HepG2 (cell line): ENCODE results near the gene ZNF765. TPM values are rescaled to one million over a fixed set of nuclear protein-coding genes. Genes with fewer than 3 reads are reported as not detected.
"Not testable (repeated sequence)": the region's sequence is repeated elsewhere in the genome, so short reads cannot be mapped to it uniquely, and the experiment has no call there.

Experiments used
- ATAC-seq: fragments of 200-7000 bp; cut with Tn5 transposase; 3 replicates; pipeline ENCODE4 v1.9.1; 2020; ENCODE audit warnings: mild to moderate bottlenecking, moderate library complexity
- BruUV-seq: library from RNA; stranded (reverse); fragments of 400-500 nt; replicated peaks from 2 replicates; lab custom pipeline; 2021; lab: Mats Ljungman, UMichigan
- CTCF ChIA-PET: fragments of 300-600 bp; formaldehyde crosslinking; extraction: SDS; loops from one replicate; lab custom pipeline; 2021; ENCODE audit warnings: low total read pairs, inconsistent platforms, low intra/inter-chr PET ratio; lab: Yijun Ruan, JAX
- POLR2A ChIA-PET: fragments of 350-600 bp; sonication (Branson Sonifier 250); formaldehyde crosslinking; loops from one replicate; lab custom pipeline; 2020; ENCODE audit warnings: antibody characterized with exemption, inconsistent platforms; lab: Yijun Ruan, JAX
- DNase-seq: peaks from one replicate; pipeline ENCODE4 v3.0.0-alpha.2; 2015; ENCODE audit warnings: low spot score
- FAIRE-seq: peaks from 3 replicates; lab custom pipeline; 2011; peaks lifted over from hg19 to GRCh38; lab: Jason Lieb, UNC
- H2AFZ ChIP-seq: one replicate; pipeline ENCODE4 v1.6.1; 2011; ENCODE audit warnings: low read length, inconsistent platforms
- H3K27ac ChIP-seq: fragments of 300-600 bp; 3 replicates; pipeline ENCODE4 v1.8.0; 2011; ENCODE audit warnings: mixed run types, mild to moderate bottlenecking, mixed read lengths, low read length, inconsistent platforms; ENCODE audit not compliant: insufficient read depth; ENCODE audit errors: extremely low read length
- H3K27me3 ChIP-seq, 2 experiments: fragments of 200-600 bp in 1 of 2; 2 replicates in 1 of 2; 3 replicates in 1 of 2; pipeline versions ENCODE4 v1.6.0 to v1.8.0; 2011; ENCODE audit warnings: low read length in 2 of 2, mild to moderate bottlenecking in 2 of 2, moderate library complexity in 2 of 2, inconsistent platforms in 1 of 2; ENCODE audit not compliant: insufficient read depth in 2 of 2, control insufficient read depth in 1 of 2
- H3K36me3 ChIP-seq, 2 experiments: fragments of 200-600 bp in 1 of 2; replicated peaks in 1 of 2; 2 replicates in 1 of 2; 3 replicates in 1 of 2; pipeline versions ENCODE4 v1.5.1 to v1.8.0; 2011; ENCODE audit warnings: low read length in 2 of 2, inconsistent platforms in 1 of 2; ENCODE audit not compliant: insufficient read depth in 2 of 2, control insufficient read depth in 1 of 2
- H3K4me1 ChIP-seq: 2 replicates; pipeline ENCODE4 v1.5.1; 2012; ENCODE audit warnings: low read length, inconsistent platforms; ENCODE audit not compliant: insufficient read depth
- H3K4me2 ChIP-seq: 2 replicates; pipeline ENCODE4 v1.6.0; 2011; ENCODE audit warnings: low read depth, low read length, inconsistent platforms
- H3K4me3 ChIP-seq, 3 experiments: fragments of 200-600 bp in 1 of 3; sonication (generic), shearing (Covaris generic) in 1 of 3; replicated peaks in 1 of 3; 2 replicates each; pipeline ENCODE4 v1.5.1; 2011 to 2016; ENCODE audit warnings: low read length in 3 of 3, inconsistent platforms in 2 of 3, low read depth in 2 of 3, mild to moderate bottlenecking in 2 of 3, control low read depth in 1 of 3, mixed read lengths in 1 of 3; ENCODE audit not compliant: insufficient read depth in 1 of 3
- H3K79me2 ChIP-seq: one replicate; pipeline ENCODE4 v1.6.1; 2011; ENCODE audit warnings: low read length, inconsistent platforms; ENCODE audit not compliant: insufficient read depth
- H3K9ac ChIP-seq: 2 replicates; pipeline ENCODE4 v1.6.0; 2011; ENCODE audit warnings: mild to moderate bottlenecking, low read depth, low read length, inconsistent platforms; ENCODE audit not compliant: insufficient read depth
- H3K9me3 ChIP-seq: 2 replicates; pipeline ENCODE4 v1.5.1; 2012; ENCODE audit warnings: mild to moderate bottlenecking, low read length
- H4K20me1 ChIP-seq: 2 replicates; pipeline ENCODE4 v1.6.0; 2011; ENCODE audit warnings: inconsistent platforms, mild to moderate bottlenecking, low read length, moderate library complexity; ENCODE audit not compliant: insufficient read depth
- CSRNP1 ChIP-seq: sonication (generic); formaldehyde crosslinking; IDR thresholded peaks from 2 replicates; pipeline ENCODE4 v1.8.1; 2023; ENCODE audit warnings: mild to moderate bottlenecking, missing genetic modification reagents
- KAT7 ChIP-seq: IDR thresholded peaks from 2 replicates; pipeline ENCODE4 v1.6.1; 2018; ENCODE audit warnings: borderline replicate concordance, missing compliant biosample characterization
- NR2C2 ChIP-seq: sonication (generic); formaldehyde crosslinking; IDR thresholded peaks from 2 replicates; pipeline ENCODE4 v1.4.0; 2020; ENCODE audit warnings: missing genetic modification reagents, mild to moderate bottlenecking, moderate library complexity, borderline replicate concordance
- ZNF235 ChIP-seq: sonication (generic); formaldehyde crosslinking; IDR thresholded peaks from 2 replicates; pipeline ENCODE4 v1.8.1; 2023; ENCODE audit warnings: mild to moderate bottlenecking, missing genetic modification reagents, borderline replicate concordance
- WGBS: methylation state at CpG from one replicate; pipeline ENCODE4 v1.1.6; 2017; ENCODE audit warnings: low lambda C conversion rate; 5-methylcytosine and 5-hydroxymethylcytosine counted together
- in situ Hi-C: cut with HindIII; loops from 2 replicates; pipeline ENCODE4 v1.10.0; 2017; ENCODE audit warnings: low pct_unique_long_range_greater_than_20kb; ENCODE audit not compliant: extremely low pct_ligation_motif_present
- intact Hi-C: fragments of 100-400 bp; cut with micrococcal nuclease; formaldehyde crosslinking; loops from one replicate; pipeline ENCODE4 v1.10.0; 2022; ENCODE audit not compliant: unreplicated experiment
- polyA plus RNA-seq, 8 experiments: library from polyadenylated mRNA; depleted of rRNA in 3 of 8; stranded (reverse) in 7 of 8; unstranded in 1 of 8; fragments of >200 nt; fragmentation: Illumina TruSeq in 4 of 8; extraction: Trizol in 4 of 8; gene quantifications; 2 replicates each; pipeline versions ENCODE4 v1.2.1 to v1.2.3, GENCODE V29; 2011 to 2016; ENCODE audit warnings: low read depth in 4 of 8, missing spikeins in 1 of 8, mixed read lengths in 1 of 8; ENCODE audit not compliant: insufficient read depth in 1 of 8
- total RNA-seq, 5 experiments: library from RNA; depleted of rRNA; stranded (reverse); fragments of >200 nt; fragmentation: Illumina TruSeq; extraction: Trizol; gene quantifications; 2 replicates each; pipeline ENCODE4 v1.2.3, GENCODE V29; 2016; ENCODE audit warnings: low read depth in 1 of 5

The ZNF765 gene
- total and polyA plus RNA-seq, 2 of the 13 experiments (the other 11 are each of a cell fraction or from before 2014, with no cell fraction given) = 5.0 to 14.5 TPM

- TF ChIP-seq CSRNP1 (CRISPR knock-in tag) (no peak), KAT7 (CRISPR knock-in tag) (no peak), ZNF235 (CRISPR knock-in tag) (no peak), NR2C2 (no peak)
These were observed 27.6 kb downstream of the ZNF765 start (continued) for GRCh38 chr19:53422551-53422950.

GRCh38 chr19:53423074-53423473 lies 28.1 kb downstream of the ZNF765 start:
- H3K36me3 ChIP-seq, DNase-seq, H3K27me3 ChIP-seq, H3K27ac ChIP-seq, H3K4me3 ChIP-seq, H2AFZ ChIP-seq, H3K79me2 ChIP-seq, H4K20me1 ChIP-seq, FAIRE-seq, H3K9ac ChIP-seq, BruUV-seq, H3K9me3 ChIP-seq, in situ Hi-C loops, POLR2A ChIA-PET: not testable (repeated sequence)
- 53% methylated on average over 4 of the region's 13 CpGs for WGBS
- Histone ChIP-seq H3K4me2 (peak overlapping the region; percentile 45), H3K4me1 (peaks cover 28% of the 10 kb centered on the region)
- intact Hi-C loops = loop anchor here (10.0 kb wide), 1 partner anchor 322 kb away; no protein-coding TSS in a partner anchor
- CTCF ChIA-PET = interaction anchor here (2.5 kb wide), 1 partner anchor 89 kb away, joined by 11 read pairs; no protein-coding TSS in a partner anchor
- peak; percentile 77 for ATAC-seq
